NOMO-1 treated with DMSO at 0.1 percent for 48 hours (cell line): ENCODE data around the gene ACTRT3.
"Not testable (repeated sequence)": the region's sequence is repeated elsewhere in the genome, so short reads cannot be mapped to it uniquely, and the experiment has no call there.

Experiments used
- DNase-seq: peaks from one replicate; lab custom pipeline; 2025; ENCODE audit not compliant: unreplicated experiment; lab: John Stamatoyannopoulos, UW

ACTRT3 gene

DNA sequence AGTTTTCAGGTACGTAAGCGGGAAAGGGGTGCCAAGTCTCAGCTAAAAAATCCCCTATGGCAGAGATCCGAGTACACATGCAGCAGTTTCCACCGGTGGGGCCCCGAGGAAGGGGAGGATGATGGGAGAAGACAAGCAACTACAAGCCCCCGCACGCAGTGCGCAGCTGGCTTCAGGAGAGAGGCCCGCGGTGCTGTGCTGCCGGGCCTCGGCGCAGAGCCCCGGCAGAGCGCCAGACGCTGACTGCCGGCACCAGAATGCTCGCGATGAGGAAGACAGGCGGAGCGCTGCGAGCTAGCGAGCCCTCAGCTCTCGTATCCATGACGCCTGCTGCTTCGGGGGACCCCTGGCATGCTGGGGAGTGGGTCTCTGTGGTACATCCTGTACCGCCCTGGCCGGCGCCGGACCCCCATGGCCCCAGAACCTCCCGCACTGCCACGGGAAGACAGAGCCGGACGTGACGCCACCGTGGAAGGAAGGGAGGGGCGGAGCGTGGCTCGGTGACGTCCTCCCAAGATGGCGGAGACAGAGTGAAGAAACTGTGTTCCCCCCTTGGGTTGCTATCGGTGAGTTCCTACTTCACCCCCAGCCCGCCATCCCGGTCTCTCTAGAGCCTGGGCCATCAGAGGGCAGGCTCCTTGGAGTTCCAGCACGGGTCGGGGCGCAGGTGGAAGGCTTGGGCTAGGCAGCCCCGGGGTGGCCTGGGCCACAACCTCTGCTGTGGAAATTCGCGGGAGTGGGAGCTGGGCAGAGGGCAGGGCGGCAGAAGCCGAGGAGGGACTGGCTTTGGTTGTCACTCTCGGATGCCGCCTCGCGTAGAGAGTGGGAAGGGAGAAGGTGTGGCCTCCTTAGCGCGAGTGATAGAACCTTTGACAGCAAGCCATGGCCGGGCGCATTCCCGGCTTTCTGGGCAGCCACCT, 3.8 kb upstream of the ACTRT3 start, which contains the start of gene MYNN:
MYNN (plus strand) TSS at position 500 of the 920 bp plus-strand sequence. CDS start 900 bp downstream, outside the sequence.
- DNase-seq = peak; percentile 94

DNA sequence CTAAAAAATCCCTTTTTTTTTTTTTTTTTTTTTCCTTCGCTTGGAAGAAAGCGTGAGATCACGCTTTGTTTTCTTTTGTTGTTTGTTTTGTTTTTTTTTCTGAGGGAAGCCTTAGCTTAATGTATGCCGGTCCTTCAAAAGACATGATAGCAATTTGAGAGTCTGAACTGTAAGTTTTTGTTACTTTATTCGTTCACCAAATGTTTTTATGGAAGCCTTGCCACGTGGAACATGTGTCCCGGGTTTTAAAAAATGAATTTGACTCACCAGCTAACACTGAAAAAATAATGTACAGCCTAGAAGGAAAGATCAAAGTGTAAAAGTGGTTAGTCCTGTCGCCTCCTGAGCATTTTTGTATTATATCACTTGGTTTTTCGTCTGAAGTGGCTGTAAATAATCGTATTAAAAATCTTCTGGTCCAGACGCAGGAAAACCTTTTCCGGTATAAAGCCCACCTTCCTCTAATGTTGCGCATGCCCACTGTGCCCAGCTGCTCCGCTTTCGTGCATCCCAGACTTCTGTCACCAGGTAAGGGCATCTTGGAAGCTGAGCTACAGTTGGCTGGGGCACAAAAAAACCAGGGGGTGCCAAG, 3.0 kb upstream of the ACTRT3 start:
- peak; percentile 66 for DNase-seq

DNA sequence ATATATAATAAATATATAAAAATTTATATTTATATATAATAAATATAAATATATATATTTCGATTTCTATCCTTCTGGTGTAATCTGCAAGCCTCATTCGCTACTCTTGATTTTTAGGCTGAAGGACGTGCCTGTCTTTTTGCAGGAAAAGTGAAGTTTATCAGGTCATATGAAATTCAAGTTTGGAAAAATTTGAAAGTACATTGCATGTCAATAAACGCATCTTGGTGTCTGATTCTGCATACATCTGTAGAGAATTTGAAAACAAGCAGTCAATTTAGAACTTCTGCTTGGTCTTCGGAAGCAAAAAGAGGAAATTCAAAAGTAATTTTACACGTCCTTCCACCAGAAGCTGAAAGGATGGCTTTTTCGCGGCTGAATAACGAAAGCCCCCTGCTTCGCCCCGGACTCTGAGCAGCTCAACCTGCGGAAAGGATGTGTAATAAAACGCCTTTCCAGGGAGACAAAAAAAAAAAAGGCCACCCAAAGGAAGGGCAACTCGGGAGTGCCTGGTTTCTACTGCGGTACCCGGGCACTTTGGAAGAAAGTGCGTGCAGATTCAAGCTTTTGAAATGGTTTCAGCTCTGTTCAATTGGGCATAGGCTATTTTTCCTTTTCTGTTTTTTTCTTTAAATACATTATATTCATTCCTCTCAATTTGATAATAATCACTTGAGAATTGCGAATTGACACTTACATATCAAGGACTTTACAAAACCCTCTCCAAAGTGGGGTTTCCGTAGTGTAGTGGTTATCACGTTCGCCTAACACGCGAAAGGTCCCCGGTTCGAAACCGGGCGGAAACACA, 2.3 kb upstream of the ACTRT3 start:
- peak; percentile 91 for DNase-seq

DNA sequence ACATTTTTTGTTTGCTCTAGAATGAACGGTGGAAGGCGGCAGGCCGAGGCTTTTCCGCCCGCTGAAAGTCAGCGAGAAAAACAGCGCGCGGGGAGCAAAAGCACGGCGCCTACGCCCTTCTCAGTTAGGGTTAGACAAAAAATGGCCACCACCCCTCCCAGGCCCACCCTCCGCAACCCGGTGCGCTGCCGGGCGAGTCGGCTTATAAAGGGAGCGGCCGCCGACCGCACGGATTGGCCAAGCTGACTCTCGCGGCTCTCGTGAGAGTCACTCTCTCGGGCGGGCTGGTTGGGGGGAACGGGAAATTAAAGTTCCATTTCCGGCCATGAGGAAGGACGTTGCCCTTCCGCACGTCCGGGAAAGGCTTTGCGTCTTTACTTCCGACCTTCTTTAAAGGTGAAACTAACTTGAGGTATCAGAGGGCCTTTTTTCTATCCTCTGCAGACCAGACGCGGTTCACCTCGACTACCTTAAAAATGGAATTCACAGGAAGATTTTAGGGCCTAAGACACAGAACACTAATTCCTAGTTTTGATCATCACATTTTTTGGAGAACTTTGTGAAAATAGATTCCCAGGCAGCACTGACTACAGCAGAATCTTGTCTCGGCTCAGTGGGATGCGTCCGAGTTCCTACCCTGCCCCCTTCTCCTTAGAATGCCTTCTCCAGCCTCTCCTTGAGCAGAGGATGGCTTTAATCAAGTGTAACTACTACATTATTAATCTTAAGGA, 4.3 kb downstream of the ACTRT3 start, which contains the start of gene TERC:
TERC (minus strand) TSS at position 179 of the 731 bp plus-strand sequence.
- DNase-seq = peak; percentile 92

DNA sequence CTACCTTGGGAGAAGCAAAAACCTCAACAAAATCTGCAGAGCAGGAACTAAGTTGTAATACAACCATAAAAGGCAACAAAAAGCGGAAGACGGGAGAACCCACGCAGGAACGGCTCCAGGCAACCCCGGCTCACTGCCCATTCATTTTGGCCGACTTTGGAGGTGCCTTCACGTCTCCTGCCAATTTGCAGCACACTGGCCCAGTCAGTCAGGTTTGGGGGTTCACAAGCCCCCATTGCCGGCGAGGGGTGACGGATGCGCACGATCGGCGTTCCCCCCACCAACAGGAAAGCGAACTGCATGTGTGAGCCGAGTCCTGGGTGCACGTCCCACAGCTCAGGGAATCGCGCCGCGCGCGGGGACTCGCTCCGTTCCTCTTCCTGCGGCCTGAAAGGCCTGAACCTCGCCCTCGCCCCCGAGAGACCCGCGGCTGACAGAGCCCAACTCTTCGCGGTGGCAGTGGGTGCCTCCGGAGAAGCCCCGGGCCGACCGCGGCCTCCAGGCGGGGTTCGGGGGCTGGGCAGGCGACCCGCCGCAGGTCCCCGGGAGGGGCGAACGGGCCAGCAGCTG, 5.0 kb downstream of the ACTRT3 start:
- DNase-seq = peak; percentile 91

DNA sequence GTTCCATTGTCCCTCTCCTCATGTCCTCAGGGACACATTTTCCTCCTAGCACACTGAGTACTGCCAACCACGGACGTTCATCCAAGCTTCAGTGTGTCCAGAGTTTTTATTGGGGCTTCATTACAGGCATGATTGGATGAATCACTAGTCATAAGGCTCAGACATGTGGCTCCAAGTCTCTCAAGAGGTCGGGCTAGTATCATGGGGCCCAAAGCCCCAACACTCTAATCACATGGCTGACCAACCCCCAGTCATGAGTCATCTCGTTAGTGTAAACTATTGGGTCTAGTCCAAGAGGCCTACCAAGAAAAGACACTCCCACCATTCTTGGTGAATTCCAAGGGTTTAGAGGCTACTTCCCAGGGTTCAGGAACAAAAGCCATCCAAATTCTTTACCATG, 8.9 kb downstream of the ACTRT3 start:
- DNase-seq = no peak

DNA sequence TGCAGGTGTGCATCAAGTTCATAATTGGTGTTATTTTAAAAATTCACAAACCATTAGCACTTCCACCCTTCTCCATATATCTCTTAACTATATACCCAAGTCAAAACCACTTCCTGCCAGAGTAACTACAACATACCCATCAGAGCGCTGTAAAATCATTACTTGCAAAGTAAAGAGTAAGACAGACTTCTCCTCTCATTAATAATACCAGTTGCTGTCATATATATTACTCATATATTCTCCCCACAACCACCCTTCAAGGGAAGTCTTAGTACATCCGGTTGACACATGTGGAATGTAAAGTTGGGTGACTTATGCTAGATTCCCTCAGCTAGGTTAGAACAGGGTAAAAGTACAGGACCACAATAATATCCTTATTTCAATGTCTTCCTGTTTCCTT, 10.1 kb downstream of the ACTRT3 start:
- peak; percentile 37 for DNase-seq

DNA sequence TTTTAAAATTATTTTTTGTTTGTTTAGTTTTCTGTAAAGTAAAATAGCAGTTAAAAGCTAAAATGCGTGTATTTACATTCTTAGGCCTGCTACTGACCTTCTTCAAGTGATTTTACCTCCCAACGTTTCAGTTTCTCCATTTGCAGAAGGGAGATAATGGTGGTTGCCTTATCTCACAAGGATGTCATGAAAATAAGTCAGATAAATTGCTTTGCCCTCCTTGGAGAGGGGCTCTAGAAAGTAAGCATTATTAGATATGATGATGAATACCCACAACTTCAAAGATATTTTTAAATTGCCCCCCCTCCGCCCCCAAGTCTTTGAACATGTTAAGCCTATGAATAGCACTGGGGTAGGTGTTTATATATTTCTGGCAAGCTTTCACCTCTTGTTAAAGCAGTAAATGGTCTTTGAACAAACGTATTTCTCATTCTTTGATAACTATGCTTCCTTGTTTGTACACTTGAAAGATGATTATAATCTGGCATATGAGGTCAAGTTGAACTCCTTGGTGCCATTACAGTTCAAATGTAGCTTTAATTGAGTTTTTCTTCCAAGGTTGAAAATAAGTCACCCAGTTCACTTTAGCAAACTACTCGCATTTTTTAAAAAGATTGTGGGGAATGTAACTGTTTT, 10.9 kb downstream of the ACTRT3 start:
- no peak for DNase-seq

DNA sequence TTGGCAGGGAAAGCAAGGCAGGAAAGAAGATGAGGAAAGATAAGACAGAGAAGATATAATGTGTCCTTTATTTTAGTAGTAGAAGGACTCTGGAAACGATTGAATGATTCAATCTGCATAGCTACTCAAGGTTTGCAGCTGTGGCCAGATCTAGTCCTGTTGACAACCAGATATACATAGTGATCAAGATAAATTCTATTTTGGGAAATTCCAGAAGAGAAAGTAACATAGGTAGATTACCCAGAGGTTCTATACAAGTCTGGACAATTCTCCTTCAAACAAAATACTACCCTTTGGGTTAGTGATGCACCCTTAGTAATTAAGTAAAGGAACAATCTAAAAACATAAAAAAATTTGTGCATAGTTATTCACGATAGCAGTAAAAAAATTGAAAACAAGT, 13.9 kb downstream of the ACTRT3 start:
- DNase-seq = no peak

DNA sequence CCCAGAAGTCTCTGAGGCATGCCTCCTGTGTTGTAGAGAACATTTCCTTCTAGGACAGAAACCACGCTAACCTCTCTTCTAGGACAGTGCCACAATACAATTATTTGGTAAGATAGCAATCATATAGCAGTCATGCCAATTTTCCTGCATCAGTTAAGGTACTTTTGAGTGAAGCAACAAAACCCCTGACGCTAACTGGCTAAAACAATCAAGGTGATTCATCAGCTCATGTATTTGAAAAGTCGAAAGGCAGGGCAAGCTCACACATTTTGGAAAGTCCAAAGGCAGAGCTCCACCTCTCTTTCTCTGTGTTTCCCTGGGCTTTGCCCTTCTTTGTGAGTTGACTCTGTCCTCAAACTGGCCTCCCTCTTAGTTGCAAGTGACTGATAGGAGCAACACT, 14.7 kb downstream of the ACTRT3 start:
- DNase-seq = no peak

DNA sequence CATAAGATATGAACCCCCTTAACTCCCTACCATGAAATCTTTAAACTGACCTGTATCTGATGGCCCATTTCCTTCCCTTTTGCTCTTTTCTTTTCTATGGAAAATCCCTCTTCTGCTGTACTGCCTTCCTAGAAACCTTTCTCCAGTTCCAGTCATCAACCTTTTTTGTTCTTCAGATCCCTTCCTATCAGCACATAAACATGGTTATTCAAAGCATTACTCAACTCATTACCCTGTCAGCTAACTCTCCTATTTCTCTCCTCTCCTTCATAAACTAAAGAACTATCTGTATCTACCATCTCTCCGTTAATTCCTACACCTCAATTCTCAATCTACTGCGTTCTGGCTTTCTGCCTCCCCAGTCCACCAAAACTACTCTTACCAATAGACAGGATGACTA, 17.5 kb downstream of the ACTRT3 start:
- no peak for DNase-seq

DNA sequence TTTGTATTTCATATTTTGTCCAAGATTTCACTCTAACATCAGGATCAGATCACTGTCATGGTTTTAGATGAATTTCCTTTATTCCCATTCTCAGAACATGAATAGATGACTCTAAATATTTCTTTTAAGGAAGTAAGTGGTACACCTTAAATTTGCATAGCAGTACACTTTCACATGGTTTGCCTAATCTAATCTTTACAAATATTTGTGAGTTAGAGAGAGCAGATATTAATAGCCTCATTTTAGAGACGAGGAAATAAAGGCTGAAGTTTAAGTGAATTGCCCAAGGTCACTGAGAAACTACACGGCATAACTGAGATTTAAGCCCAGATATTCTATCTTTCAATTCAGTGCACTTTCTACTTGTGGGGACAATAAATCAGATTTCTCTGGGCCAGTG, 18.7 kb downstream of the ACTRT3 start:
- no peak for DNase-seq

DNA sequence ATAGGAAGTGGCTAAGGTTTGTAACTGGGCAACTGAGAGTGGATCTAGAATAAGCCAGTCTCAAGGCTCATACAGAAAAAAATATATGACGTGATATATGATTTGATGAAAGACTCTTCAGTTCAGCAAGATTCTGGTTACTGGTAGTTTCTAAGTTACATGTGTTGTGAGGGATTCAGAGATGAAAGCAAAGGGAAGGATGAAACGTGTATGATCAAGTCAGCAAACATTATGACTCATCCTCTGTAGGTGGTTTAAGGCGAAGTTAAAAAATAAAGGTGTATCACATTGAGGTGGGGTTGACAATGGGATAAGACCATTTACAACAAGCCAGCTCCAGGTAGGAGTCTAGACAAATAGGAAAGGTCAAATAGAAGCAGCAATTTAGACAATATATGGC, 20.7 kb downstream of the ACTRT3 start:
- DNase-seq = no peak

DNA sequence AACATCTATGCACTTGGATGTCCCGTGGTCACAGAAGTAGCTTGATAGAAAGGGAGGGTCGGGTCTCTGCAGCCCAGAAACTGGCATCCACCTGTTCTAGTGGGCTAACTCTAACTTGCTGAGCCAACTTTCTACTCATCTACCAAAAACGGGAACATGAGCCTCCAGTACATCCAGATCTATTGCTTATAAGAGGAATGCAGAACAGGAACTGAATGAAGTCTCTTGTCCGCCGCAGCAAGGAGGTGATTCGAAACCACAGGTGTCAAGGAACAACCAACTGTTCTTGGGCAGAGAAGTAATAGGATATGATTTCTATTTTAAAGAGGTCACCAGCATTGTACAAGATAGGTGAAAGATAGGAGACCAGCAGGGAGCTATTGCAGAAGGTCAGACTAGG, 22.4 kb downstream of the ACTRT3 start:
- peak; percentile 34 for DNase-seq

DNA sequence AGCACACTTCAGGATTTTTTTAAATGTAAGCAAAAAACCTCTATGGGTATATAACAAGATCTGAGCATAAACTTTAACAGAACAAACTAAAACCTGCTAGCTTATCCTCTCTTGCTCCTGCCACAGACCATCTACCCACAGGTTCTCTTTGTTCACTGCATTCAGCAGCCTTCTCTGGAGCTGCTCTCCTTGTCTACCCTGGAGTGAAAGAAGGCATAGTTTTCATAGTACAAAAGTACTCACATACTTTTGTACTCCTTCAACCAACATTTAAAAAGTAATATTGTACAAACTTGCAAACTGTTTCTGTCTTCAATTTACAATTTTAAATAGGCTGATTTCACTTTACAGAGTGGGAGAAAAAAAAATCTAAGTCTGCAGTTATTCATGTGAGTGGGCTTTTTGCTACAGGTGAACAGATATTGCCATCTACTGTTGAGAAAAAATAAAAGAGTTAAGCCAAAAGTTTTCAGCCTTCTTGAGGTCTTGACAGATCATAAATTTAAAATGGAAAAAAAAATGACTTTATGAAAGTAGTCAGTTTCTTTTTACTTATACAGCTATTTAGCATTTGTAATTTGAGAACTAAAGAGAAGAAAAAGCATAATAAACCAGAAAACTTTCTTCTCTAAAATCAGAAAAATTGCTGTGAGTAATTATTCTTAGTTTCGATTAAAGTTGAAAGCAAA, 24.9 kb downstream of the ACTRT3 start:
- DNase-seq = peak; percentile 28

DNA sequence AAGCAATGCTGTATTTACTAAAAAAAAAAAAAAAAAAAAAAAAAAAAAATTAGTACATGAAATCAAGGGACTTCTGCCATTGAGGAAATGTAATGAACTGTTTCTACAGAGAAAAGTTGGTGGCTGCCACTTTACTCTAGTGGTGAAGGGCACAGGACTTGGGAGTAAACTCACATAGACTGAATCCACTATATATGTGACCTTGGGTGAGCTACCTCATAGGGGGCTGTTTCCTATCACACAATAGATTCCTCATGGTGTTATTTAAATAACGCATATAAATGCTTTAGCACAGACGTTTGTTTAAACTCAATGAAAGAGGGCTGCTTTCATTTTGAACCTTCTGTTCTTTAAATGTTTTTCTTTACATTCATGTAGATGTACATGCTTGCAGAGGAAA, 30.3 kb downstream of the ACTRT3 start:
- no peak for DNase-seq

DNA sequence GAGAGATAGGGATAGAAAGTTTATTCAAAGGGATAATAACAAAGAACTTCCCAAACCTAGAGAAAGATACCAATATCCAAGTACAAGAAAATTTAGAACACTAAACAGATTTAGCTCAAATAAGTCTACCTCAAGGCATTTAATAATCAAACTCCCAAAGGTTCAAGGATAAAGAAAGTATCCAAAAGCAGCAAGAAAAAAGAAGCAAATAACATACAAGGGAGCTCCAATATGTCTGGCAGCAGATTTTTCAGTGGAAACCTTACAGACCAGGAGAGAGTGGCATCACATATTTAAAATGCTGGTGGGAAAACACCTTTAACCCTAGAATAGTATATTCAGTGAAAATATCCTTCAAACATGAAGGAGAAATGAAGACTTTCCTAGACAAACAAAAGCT, 37.5 kb downstream of the ACTRT3 start:
- DNase-seq = not testable (repeated sequence)

DNA sequence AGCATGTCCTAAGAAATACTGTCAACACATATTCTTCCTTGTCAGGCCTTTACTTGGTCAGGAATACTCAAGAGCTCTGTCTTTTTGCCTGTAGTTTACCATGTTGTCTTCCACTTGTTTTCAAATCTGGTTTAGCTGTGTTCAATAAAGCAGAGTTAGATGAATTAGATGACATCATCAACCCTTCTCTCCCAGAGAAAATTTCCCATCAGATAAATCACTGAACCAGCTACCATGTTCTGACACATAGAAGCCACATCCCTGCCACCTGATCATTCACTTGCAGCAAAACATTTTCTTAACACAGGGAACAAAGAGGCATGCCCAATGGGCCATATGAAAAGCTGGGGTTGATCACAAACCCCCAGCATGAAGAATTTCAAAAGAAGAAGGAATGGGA, 46.6 kb downstream of the ACTRT3 start:
- no peak for DNase-seq

DNA sequence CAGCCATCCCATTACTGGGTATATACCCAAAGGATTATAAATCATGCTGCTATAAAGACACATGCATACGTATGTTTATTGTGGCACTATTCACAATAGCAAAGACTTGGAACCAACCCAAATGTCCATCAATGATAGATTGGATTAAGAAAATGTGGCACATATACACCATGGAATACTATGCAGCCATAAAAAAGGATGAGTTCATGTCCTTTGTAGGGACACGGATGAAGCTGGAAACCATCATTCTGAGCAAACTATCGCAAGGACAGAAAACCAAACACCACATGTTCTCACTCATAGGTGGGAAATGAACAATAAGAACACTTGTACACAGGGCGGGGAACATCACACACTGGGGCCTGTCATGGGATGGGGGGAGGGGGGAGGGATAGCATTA, 50.9 kb downstream of the ACTRT3 start:
- not testable (repeated sequence) for DNase-seq
